KMS-11 (cell line): ENCODE measurements around the gene FDX1.

ENCODE experiments used
- H2AFZ ChIP-seq: fragments of 200-600 bp; sonication (generic); 2 replicates; pipeline ENCODE4 v1.6.1; 2016; ENCODE audit warnings: antibody characterized with exemption, mixed run types, low read depth
- H3K27ac ChIP-seq: fragments of 200-600 bp; sonication (generic); 2 replicates; pipeline ENCODE4 v1.6.1; 2016; ENCODE audit warnings: mild to moderate bottlenecking, mixed run types
- H3K27me3 ChIP-seq: fragments of 200-600 bp; sonication (generic); 2 replicates; pipeline ENCODE4 v1.6.1; 2017; ENCODE audit warnings: mild to moderate bottlenecking, low read depth, mixed run types, moderate library complexity; ENCODE audit not compliant: insufficient read depth
- H3K36me3 ChIP-seq: fragments of 200-600 bp; sonication (generic); 2 replicates; pipeline ENCODE4 v1.6.1; 2017; ENCODE audit warnings: mild to moderate bottlenecking, mixed run types; ENCODE audit not compliant: insufficient read depth
- H3K4me1 ChIP-seq: fragments of 200-600 bp; sonication (generic); 2 replicates; pipeline ENCODE4 v1.6.1; 2016; ENCODE audit warnings: mild to moderate bottlenecking, low read depth, mixed run types; ENCODE audit not compliant: poor library complexity, severe bottlenecking
- H3K4me2 ChIP-seq: fragments of 200-600 bp; sonication (generic); 2 replicates; pipeline ENCODE4 v1.7.0; 2016; ENCODE audit warnings: mild to moderate bottlenecking, mixed run types
- H3K4me3 ChIP-seq: fragments of 200-600 bp; sonication (generic); IDR thresholded peaks from 2 replicates; pipeline ENCODE4 v1.6.1; 2017; ENCODE audit warnings: low read depth, low read length, mixed read lengths; ENCODE audit not compliant: insufficient read depth
- H3K79me2 ChIP-seq: fragments of 200-600 bp; sonication (generic); 2 replicates; pipeline ENCODE4 v1.6.1; 2016; ENCODE audit warnings: low read depth, mixed run types; ENCODE audit not compliant: insufficient read depth
- H3K9ac ChIP-seq: fragments of 200-600 bp; sonication (generic); 2 replicates; pipeline ENCODE4 v1.6.1; 2016; ENCODE audit warnings: mild to moderate bottlenecking, mixed run types
- H4K20me1 ChIP-seq: fragments of 200-600 bp; sonication (generic); 2 replicates; pipeline ENCODE4 v1.6.1; 2016; ENCODE audit warnings: mild to moderate bottlenecking, mixed run types; ENCODE audit not compliant: insufficient read depth
- TF ChIP-seq, protein P1 (sequence below): fragments of 200-600 bp; sonication (generic); conservative IDR thresholded peaks from 2 replicates; pipeline ENCODE4 v1.6.1; 2017; ENCODE audit warnings: low read depth, mild to moderate bottlenecking, antibody characterized with exemption, low read length, moderate library complexity, mixed read lengths

Gene FDX1

DNA sequence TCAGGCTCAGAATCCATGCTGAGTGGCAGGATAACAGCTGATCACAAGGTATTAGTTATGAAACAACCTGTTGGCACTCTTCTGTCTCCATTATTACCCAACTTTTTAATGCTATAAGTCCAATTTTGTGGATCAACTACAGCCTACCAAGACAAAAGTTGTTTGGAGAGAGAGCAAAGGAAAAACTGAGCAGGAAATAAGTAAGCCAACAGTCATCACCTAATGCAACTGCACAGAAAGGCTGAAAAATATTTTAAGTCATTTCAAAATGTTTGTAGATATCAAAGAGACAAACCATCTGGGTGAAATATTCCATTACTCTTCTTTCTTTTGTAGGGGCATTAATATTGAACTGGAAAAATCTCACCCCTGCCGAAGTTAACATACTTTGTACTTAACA lies 41.6 kb downstream of the FDX1 start:
- Histone ChIP-seq H3K4me2 (no peak overlapping the region), H3K36me3 (no peaks in the 10 kb centered on the region), H4K20me1 (no peaks in the 10 kb centered on the region), H3K4me3 (no peak overlapping the region), H3K9ac (no peak overlapping the region), H2AFZ (no peak overlapping the region), H3K4me1 (no peaks in the 10 kb centered on the region), H3K27me3 (no peaks in the 10 kb centered on the region), H3K79me2 (no peaks in the 10 kb centered on the region), H3K27ac (no peak overlapping the region)
- TF ChIP-seq, protein P1, sequence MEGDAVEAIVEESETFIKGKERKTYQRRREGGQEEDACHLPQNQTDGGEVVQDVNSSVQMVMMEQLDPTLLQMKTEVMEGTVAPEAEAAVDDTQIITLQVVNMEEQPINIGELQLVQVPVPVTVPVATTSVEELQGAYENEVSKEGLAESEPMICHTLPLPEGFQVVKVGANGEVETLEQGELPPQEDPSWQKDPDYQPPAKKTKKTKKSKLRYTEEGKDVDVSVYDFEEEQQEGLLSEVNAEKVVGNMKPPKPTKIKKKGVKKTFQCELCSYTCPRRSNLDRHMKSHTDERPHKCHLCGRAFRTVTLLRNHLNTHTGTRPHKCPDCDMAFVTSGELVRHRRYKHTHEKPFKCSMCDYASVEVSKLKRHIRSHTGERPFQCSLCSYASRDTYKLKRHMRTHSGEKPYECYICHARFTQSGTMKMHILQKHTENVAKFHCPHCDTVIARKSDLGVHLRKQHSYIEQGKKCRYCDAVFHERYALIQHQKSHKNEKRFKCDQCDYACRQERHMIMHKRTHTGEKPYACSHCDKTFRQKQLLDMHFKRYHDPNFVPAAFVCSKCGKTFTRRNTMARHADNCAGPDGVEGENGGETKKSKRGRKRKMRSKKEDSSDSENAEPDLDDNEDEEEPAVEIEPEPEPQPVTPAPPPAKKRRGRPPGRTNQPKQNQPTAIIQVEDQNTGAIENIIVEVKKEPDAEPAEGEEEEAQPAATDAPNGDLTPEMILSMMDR, result no peak

DNA sequence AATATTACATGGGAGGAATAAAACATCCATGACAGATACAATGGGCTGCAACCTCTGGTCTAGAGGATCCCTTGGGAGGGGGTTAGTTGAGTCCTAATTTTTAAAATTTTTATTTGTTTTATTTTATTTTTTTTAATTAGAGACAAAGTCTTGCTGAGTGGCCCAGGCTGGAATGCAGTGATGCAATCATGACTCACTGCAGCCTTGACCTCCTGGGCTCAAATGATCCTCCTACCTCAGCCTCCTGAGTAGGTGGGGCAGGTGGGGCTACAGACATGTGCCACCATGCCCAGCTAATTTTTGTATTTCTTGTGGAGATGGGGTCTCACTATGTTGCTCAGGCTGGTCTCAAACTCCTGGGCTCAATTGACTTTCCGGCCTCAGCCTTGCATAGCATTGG lies 43.1 kb downstream of the FDX1 start:
- Histone ChIP-seq H3K4me3 (no peak overlapping the region), H3K27ac (no peak overlapping the region), H2AFZ (no peak overlapping the region), H3K9ac (no peak overlapping the region), H4K20me1 (no peaks in the 10 kb centered on the region), H3K4me2 (no peak overlapping the region), H3K27me3 (no peaks in the 10 kb centered on the region), H3K36me3 (no peaks in the 10 kb centered on the region), H3K79me2 (no peaks in the 10 kb centered on the region), H3K4me1 (no peaks in the 10 kb centered on the region)
- TF ChIP-seq, protein P1, result no peak

DNA sequence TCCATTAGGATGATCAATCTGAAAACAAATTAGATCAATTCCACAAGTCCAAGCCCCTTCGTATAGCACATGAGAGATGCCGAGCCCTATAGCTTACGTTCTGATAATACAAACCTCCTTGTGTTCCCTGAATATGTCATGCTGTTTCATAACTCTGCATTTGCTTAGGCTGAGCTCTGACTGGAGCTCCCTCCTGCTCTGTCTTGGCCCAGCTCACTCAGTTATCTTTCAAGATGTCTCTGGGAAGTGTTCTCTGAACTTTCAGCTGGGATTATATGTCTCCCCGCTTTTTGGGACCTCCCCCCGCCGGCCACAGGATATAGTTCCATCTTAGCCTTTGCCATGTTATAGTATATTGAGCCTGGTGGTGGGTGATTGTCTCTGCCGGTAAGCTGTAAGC lies 44.0 kb downstream of the FDX1 start:
- Histone ChIP-seq H4K20me1 (no peaks in the 10 kb centered on the region), H3K27me3 (no peaks in the 10 kb centered on the region), H3K9ac (no peak overlapping the region), H2AFZ (no peak overlapping the region), H3K79me2 (no peaks in the 10 kb centered on the region), H3K4me2 (no peak overlapping the region), H3K4me3 (no peak overlapping the region), H3K27ac (no peak overlapping the region), H3K36me3 (no peaks in the 10 kb centered on the region), H3K4me1 (no peaks in the 10 kb centered on the region)
- TF ChIP-seq, protein P1, result no peak

DNA sequence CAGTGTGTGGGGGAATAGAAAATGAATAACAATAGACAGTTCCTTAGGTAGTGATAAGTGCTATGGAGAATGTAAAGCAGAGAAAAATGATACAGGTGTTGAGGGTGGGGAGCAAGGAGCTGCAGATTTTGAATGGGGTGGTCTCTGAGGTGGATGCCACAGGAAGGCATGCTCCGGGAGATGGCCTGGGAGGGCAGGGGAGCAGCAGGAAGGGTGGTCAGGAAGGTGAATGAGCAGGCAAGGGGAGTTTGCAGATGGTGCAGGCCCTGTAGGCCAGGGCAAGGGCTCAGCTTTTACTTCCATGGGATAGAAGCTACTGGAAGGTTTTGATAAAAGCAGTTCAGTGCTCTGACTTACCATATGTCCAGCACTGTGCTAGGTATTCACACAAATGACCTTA lies 44.8 kb downstream of the FDX1 start:
- Histone ChIP-seq H2AFZ (no peak overlapping the region), H3K9ac (no peak overlapping the region), H3K27me3 (no peaks in the 10 kb centered on the region), H4K20me1 (no peaks in the 10 kb centered on the region), H3K4me3 (no peak overlapping the region), H3K36me3 (no peaks in the 10 kb centered on the region), H3K79me2 (no peaks in the 10 kb centered on the region), H3K27ac (no peak overlapping the region), H3K4me2 (no peak overlapping the region), H3K4me1 (no peaks in the 10 kb centered on the region)
- TF ChIP-seq, protein P1, result no peak

DNA sequence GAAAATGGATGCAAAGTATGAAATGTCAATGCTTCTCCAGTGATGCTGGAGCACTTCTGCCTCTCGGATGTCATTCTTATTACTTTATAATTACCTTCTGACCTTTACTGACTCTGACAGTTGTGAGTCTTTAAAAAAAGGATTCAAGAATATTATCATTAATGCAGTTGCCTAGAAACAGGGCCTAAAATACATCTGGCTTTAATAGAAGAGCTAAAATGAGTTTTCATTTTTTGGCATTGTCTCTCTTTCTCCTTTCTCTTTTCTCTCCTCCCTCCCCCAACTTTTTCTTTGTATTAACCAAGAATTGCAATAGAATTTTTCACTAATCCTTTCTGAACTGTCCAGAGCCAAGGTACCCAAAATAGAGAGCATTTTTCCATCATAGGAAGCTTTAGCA lies 45.9 kb downstream of the FDX1 start:
- H3K4me3 ChIP-seq, result no peak overlapping the region
- H2AFZ ChIP-seq, result no peak overlapping the region
- TF ChIP-seq, protein P1, result no peak
- H3K79me2 ChIP-seq, result no peaks in the 10 kb centered on the region
- no peaks in the 10 kb centered on the region for H4K20me1 ChIP-seq
- no peaks in the 10 kb centered on the region for H3K4me1 ChIP-seq
- no peak overlapping the region for H3K27ac ChIP-seq
- H3K36me3 ChIP-seq, result no peaks in the 10 kb centered on the region
- H3K27me3 ChIP-seq, result no peaks in the 10 kb centered on the region
- H3K9ac ChIP-seq, result no peak overlapping the region
- H3K4me2 ChIP-seq, result no peak overlapping the region
